PC-3 (cell line): Measurements from ENCODE around the gene ADAMTSL2. TPM values are rescaled to one million over a fixed set of nuclear protein-coding genes. Genes with fewer than 3 reads are reported as not detected.

Experiments
- ATAC-seq: fragments of 200-7000 bp; cut with Tn5 transposase; 2 replicates; pipeline ENCODE4 v1.9.1; 2020; ENCODE audit warnings: mild to moderate bottlenecking, moderate library complexity
- BruUV-seq: library from RNA; stranded (reverse); fragments of 400-500 nt; replicated peaks from 2 replicates; lab custom pipeline; 2021; lab: Mats Ljungman, UMichigan
- CTCF ChIA-PET: fragments of 300-600 bp; sonication (Branson Sonifier 250); formaldehyde crosslinking; loops from one replicate; lab custom pipeline; 2022; ENCODE audit warnings: antibody characterized with exemption; lab: Charles Lee
- POLR2A ChIA-PET: fragments of 300-600 bp; sonication (Branson Sonifier 250); formaldehyde crosslinking; loops from one replicate; lab custom pipeline; 2022; ENCODE audit warnings: antibody characterized with exemption; ENCODE audit not compliant: unreplicated experiment; lab: Charles Lee
- DNase-seq: peaks from one replicate; pipeline ENCODE4 v3.0.0-alpha.2; 2015
- H2AFZ ChIP-seq: fragments of 300-600 bp; sonication (generic); 2 replicates; pipeline ENCODE4 v1.6.0; 2016; ENCODE audit warnings: antibody characterized with exemption, low read length
- H3F3A ChIP-seq: fragments of 300-600 bp; sonication (generic); one replicate; pipeline ENCODE4 v1.6.0; 2017; ENCODE audit warnings: antibody characterized with exemption, low read length, control low read depth, mild to moderate bottlenecking; ENCODE audit not compliant: unreplicated experiment
- H3K27ac ChIP-seq: fragments of 300-600 bp; sonication (generic); 2 replicates; pipeline ENCODE4 v1.5.1; 2016; ENCODE audit warnings: mild to moderate bottlenecking, low read length
- H3K27me3 ChIP-seq: fragments of 300-600 bp; sonication (generic); 2 replicates; pipeline ENCODE4 v1.6.1; 2016; ENCODE audit warnings: low read length, mixed read lengths
- H3K36me3 ChIP-seq: fragments of 300-600 bp; sonication (generic); 2 replicates; pipeline ENCODE4 v1.6.1; 2016; ENCODE audit warnings: low read depth, mixed run types, low read length, mixed read lengths
- H3K4me1 ChIP-seq: fragments of 300-600 bp; sonication (generic); 2 replicates; pipeline ENCODE4 v1.5.1; 2016; ENCODE audit warnings: low read length; ENCODE audit not compliant: insufficient read depth
- H3K4me2 ChIP-seq: fragments of 300-600 bp; sonication (generic); 2 replicates; pipeline ENCODE4 v1.6.0; 2016; ENCODE audit warnings: low read length
- H3K4me3 ChIP-seq: fragments of 300-600 bp; sonication (generic); 2 replicates; pipeline ENCODE4 v1.5.1; 2016; ENCODE audit warnings: mild to moderate bottlenecking, low read length, mixed read lengths
- H3K79me2 ChIP-seq: fragments of 300-600 bp; sonication (generic); 2 replicates; pipeline ENCODE4 v1.6.1; 2017; ENCODE audit warnings: low read length, mixed read lengths
- H3K9ac ChIP-seq: fragments of 300-600 bp; sonication (generic); 2 replicates; pipeline ENCODE4 v1.6.0; 2016; ENCODE audit warnings: mild to moderate bottlenecking, low read length
- H3K9me2 ChIP-seq: fragments of 300-600 bp; sonication (generic); replicated peaks from 2 replicates; pipeline ENCODE4 v1.6.1; 2016; ENCODE audit warnings: mixed run types, low read length, mixed read lengths
- H3K9me3 ChIP-seq: fragments of 300-600 bp; sonication (generic); 2 replicates; pipeline ENCODE4 v1.6.1; 2016; ENCODE audit warnings: low read length, mixed read lengths
- H4K20me1 ChIP-seq: fragments of 300-600 bp; sonication (generic); 2 replicates; pipeline ENCODE4 v1.6.1; 2016; ENCODE audit warnings: low read length, mixed read lengths
- EZH2 ChIP-seq: fragments of 300-600 bp; sonication (generic); IDR thresholded peaks from one replicate; pipeline ENCODE4 v1.6.1; 2017; ENCODE audit warnings: antibody characterized with exemption, mild to moderate bottlenecking, low read length; ENCODE audit not compliant: unreplicated experiment
- EZH2phosphoT487 ChIP-seq: fragments of 300-600 bp; sonication (generic); IDR thresholded peaks from 2 replicates; pipeline ENCODE4 v1.6.1; 2018; ENCODE audit warnings: mild to moderate bottlenecking, antibody characterized with exemption, low read length, borderline replicate concordance
- intact Hi-C: fragments of 100-400 bp; cut with micrococcal nuclease; formaldehyde crosslinking; loops from 2 replicates; pipeline ENCODE4 v1.9.0; 2023
- total RNA-seq: library from RNA; depleted of rRNA; stranded (reverse); fragments of >200 nt; gene quantifications from 2 replicates; pipeline ENCODE4 v1.2.3, GENCODE V29; 2014
- TF ChIP-seq, protein P1 (sequence below): fragments of 300-600 bp; sonication (generic); conservative IDR thresholded peaks from 2 replicates; pipeline ENCODE4 v1.5.1; 2017; ENCODE audit warnings: antibody characterized with exemption, low read depth, mild to moderate bottlenecking, low read length

The ADAMTSL2 gene
- total RNA-seq, 1 experiment from 2014 or later, result not detected

DNA sequence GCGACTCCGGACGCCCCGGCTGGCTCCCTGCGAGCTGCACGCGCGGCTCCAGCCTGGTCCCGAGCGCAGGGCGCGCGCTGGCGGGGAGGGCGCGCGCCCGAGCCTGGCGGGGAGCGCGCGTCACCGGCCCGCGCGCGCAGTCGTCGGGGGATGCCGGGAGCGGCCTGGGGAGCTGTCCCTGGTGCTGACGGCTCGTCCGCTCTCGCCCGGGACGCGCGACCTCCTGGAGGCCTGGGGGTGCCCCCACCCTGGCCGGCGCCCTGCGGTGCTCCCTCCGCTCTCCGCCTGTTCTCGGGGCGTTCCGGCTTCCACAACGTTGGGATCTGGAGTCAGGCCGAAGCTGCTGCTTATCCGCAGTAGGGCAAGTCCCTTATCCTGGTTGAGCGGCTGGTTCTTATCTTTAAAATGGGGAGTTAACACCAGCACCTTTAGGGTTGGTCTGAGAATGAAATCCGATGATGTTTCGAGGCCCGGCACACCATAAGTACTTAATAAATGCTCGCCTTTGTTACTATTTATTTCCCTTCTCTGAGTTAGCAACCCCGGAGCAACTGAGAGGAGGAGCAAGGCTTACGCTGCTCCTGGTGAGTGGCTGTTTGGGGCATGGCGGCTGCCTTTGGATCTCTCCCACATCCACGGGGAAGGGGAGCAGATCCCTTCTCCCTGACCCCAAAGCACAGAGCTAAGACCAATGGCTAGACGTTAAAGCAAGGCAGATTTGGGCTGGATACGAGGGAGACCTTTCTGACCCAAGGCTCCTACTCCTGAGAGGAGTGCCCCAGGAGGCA lies 75.0 kb downstream of the ADAMTSL2 start, which contains the start of gene FAM163B:
Gene FAM163B, minus strand, starts transcription at position 79 of the 788 bp plus-strand sequence. CDS start 29,166 bp downstream, outside the sequence.
- Histone ChIP-seq H3K9ac (no peak within 1 kb of the TSS), H3K27me3 (peaks cover 76% of the 10 kb centered on the region), H3K27ac (no peak within 1 kb of the TSS), H3K36me3 (no peaks in the 10 kb centered on the region), H3K9me3 (no peaks in the 10 kb centered on the region), H3F3A (no peaks in the 10 kb centered on the region), H2AFZ (no peak within 1 kb of the TSS), H3K79me2 (no peaks in the 10 kb centered on the region), H3K9me2 (no peaks in the 10 kb centered on the region), H3K4me2 (no peak within 1 kb of the TSS), H3K4me3 (no peak within 1 kb of the TSS), H3K4me1 (no peaks in the 10 kb centered on the region), H4K20me1 (no peaks in the 10 kb centered on the region)
- intact Hi-C loops, result no loop called here
- ATAC-seq (no peak; the same call in 1 of the 2 replicates), DNase-seq (no peak)
- TF ChIP-seq EZH2, result no peak
- TF ChIP-seq, protein P1, sequence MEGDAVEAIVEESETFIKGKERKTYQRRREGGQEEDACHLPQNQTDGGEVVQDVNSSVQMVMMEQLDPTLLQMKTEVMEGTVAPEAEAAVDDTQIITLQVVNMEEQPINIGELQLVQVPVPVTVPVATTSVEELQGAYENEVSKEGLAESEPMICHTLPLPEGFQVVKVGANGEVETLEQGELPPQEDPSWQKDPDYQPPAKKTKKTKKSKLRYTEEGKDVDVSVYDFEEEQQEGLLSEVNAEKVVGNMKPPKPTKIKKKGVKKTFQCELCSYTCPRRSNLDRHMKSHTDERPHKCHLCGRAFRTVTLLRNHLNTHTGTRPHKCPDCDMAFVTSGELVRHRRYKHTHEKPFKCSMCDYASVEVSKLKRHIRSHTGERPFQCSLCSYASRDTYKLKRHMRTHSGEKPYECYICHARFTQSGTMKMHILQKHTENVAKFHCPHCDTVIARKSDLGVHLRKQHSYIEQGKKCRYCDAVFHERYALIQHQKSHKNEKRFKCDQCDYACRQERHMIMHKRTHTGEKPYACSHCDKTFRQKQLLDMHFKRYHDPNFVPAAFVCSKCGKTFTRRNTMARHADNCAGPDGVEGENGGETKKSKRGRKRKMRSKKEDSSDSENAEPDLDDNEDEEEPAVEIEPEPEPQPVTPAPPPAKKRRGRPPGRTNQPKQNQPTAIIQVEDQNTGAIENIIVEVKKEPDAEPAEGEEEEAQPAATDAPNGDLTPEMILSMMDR, result no peak
- TF ChIP-seq EZH2phosphoT487, result no peak
- BruUV-seq, result no TSS peak
- ChIA-PET CTCF (interaction anchor here (0.5 kb wide), 1 partner anchor 424 kb away, joined by 4 read pairs; no protein-coding TSS in a partner anchor), POLR2A (no interaction called here)

DNA sequence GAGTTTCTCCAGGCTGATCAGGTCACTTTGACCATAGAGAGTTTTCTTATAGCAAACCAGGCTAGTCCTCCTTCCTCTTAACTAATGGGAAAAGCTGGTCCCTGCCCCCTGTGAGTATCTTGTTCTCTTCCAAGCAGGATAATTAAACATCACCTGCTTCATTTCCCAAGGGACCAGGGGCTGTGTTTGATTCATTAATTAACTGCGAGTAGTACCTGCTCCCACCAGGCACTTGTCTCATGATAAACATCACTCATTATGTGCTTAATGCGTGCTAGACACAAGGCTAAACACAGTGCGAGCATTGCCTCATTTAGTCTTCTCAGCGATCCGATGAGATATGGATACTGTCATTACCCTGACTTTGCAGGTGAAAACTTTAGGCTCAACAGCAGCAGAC lies 76.3 kb downstream of the ADAMTSL2 start:
- Histone ChIP-seq H3K9ac (no peak overlapping the region), H3F3A (no peaks in the 10 kb centered on the region), H3K27ac (no peak overlapping the region), H3K4me2 (no peak overlapping the region), H3K9me3 (no peaks in the 10 kb centered on the region), H4K20me1 (no peaks in the 10 kb centered on the region), H3K27me3 (peaks cover 89% of the 10 kb centered on the region), H3K79me2 (no peaks in the 10 kb centered on the region), H2AFZ (no peak overlapping the region), H3K4me3 (no peak overlapping the region), H3K36me3 (no peaks in the 10 kb centered on the region), H3K4me1 (no peaks in the 10 kb centered on the region), H3K9me2 (no peaks in the 10 kb centered on the region)
- DNase-seq, result no peak
- TF ChIP-seq EZH2phosphoT487, result no peak
- TF ChIP-seq, protein P1, result no peak
- no peak for TF ChIP-seq EZH2
- intact Hi-C loops, result no loop called here
- CTCF ChIA-PET, result no interaction called here
- no peak for ATAC-seq
- BruUV-seq, result no TSS peak
- POLR2A ChIA-PET, result no interaction called here

DNA sequence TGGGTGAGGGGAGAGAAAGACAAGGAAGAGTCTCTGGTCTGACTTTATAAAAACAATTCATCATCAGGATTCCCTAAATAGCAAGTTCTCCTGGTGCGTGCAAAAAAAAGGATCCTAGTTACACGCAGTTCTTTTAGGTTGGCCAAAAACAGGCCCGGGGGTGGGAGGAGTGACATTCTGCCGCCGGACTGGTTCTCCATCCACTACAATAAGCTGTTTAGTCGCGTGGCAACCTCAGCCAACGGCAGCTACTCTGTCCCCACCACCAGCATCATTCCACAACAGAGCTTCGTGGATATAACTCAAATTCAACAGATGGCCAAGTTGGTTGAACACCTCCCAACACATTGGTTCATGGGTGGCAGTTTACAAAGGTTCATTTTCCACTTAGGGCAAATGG lies 77.5 kb downstream of the ADAMTSL2 start:
- Histone ChIP-seq H3K79me2 (no peaks in the 10 kb centered on the region), H4K20me1 (no peaks in the 10 kb centered on the region), H3K9ac (no peak overlapping the region), H3K36me3 (no peaks in the 10 kb centered on the region), H3K27me3 (peaks cover 85% of the 10 kb centered on the region), H3K9me2 (no peaks in the 10 kb centered on the region), H3K4me2 (no peak overlapping the region), H3K27ac (no peak overlapping the region), H2AFZ (no peak overlapping the region), H3K9me3 (no peaks in the 10 kb centered on the region), H3F3A (no peaks in the 10 kb centered on the region), H3K4me3 (no peak overlapping the region), H3K4me1 (no peaks in the 10 kb centered on the region)
- ATAC-seq (no peak), DNase-seq (no peak)
- no TSS peak for BruUV-seq
- TF ChIP-seq, protein P1, result no peak
- TF ChIP-seq EZH2 (no peak), EZH2phosphoT487 (no peak)
- intact Hi-C loops, result no loop called here
- ChIA-PET POLR2A (no interaction called here), CTCF (no interaction called here)
